Esophagus squamous epithelium (tissue), 5 donors: ENCODE measurements around the gene ANKRD13D. TPM values are rescaled to one million over a fixed set of nuclear protein-coding genes. Genes with fewer than 3 reads are reported as not detected.

Experiments
- DNase-seq: peaks from one replicate; lab custom pipeline; 2025; lab: John Stamatoyannopoulos, UW
- H3K27ac ChIP-seq, 4 donors: fragments of 200-600 bp; sonication (generic); one replicate each; pipeline ENCODE4 v1.5.1; 2016 to 2019; ENCODE audit warnings: mild to moderate bottlenecking in 1 of 4
- H3K27me3 ChIP-seq, 4 donors: fragments of 200-600 bp; sonication (generic); 1 replicate in 3 of 4; 2 replicates in 1 of 4; pipeline versions ENCODE4 v1.5.1 to v1.6.0; 2017 to 2021; ENCODE audit warnings: antibody characterized with exemption in 1 of 4
- H3K36me3 ChIP-seq, 3 donors: fragments of 200-600 bp; sonication (generic); one replicate each; pipeline ENCODE4 v1.5.1; 2016 to 2019
- H3K4me1 ChIP-seq, 3 donors: fragments of 200-600 bp; sonication (generic); one replicate each; pipeline ENCODE4 v1.5.1; 2017 to 2019
- H3K4me3 ChIP-seq, 4 donors: fragments of 200-600 bp; sonication (generic); 1 replicate in 3 of 4; 2 replicates in 1 of 4; pipeline ENCODE4 v1.5.1; 2016 to 2019; ENCODE audit warnings: mild to moderate bottlenecking in 2 of 4, moderate library complexity in 1 of 4
- H3K9me3 ChIP-seq, 3 donors: fragments of 200-600 bp; sonication (generic); one replicate each; pipeline ENCODE4 v1.5.1; 2016 to 2019
- POLR2A ChIP-seq, 4 donors: fragments of 450-650 bp; IDR thresholded peaks; one replicate each; pipeline ENCODE4 v1.6.1; 2017; ENCODE audit warnings: antibody characterized with exemption in 4 of 4, mild to moderate bottlenecking in 4 of 4, moderate library complexity in 3 of 4
- WGBS, 2 donors: methylation state at CpG; one replicate each; pipeline ENCODE4 v1.1.5; 2018; 5-methylcytosine and 5-hydroxymethylcytosine counted together
- intact Hi-C: fragments of 100-400 bp; cut with DNase I; formaldehyde crosslinking; loops from one replicate; pipeline ENCODE4 v1.15.0; 2022
- total RNA-seq, 4 donors: library from RNA; depleted of rRNA; stranded (reverse); fragments of >200 nt; gene quantifications; one replicate each; pipeline ENCODE4 v1.1.0, GENCODE V29; 2016
- TF ChIP-seq, protein P1 (sequence below), 6 experiments: fragments of 450-650 bp in 4 of 6; fragments of 200-600 bp in 2 of 6; sonication (generic) in 2 of 6; IDR thresholded peaks; one replicate each; pipeline ENCODE4 v1.5.1; 2016 to 2019; ENCODE audit warnings: antibody characterized with exemption in 6 of 6, mild to moderate bottlenecking in 4 of 6, moderate library complexity in 4 of 6
- donor health status: DM: yes; HTN: yes; CAD: no.

The ANKRD13D gene
- total RNA-seq, 4 donors from 2014 or later = 27.4 to 50.6 (median 41.6) TPM

DNA sequence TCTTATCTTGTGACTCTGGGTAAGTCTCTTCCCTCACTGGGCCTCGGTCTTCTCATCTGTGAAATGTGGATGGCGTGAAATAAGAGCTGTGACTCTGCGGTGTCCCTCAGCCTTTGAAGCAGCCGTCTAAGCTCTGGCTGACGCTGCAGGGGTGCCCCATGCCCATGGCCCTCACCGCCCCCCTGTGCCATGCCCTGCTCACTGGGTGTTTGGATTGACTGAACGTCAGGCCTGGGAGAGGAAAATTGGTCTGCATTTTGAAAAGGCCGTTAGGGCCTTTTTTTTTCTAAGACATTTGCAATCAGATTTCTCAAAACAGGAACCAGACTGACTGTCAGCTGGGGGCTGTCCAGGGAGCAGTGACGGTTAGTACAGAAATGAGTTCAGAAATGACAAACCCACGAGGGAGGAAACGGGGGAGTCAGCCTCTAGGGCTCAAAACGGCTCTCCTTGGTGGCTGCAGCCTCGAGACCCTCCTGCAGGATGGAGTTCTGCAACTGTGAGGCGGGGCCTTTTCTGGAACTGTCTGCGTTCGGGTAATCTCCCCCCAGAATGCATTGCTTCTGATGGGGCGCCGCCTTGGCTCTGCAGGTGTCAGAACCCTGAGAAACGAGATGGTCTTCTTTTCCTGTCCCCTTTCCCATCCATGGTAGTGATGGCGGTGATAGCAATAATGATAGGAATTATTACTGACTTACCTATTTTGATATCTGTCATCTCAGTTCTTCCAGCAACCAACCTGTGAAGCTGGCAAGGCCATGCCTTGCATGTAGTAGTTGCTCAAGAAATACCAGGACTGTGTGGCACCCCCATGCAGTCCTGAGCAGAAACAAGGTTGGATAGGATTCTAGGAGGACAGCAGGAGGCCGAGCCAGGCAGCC, 20.8 kb upstream of the ANKRD13D start:
- Histone ChIP-seq H3K4me3 (peak overlapping the region; percentile 94 to 99 (median 96)), H3K4me1 (peaks cover 83 to 93% (median 87%) of the 10 kb centered on the region in 3 donors), H3K27me3 (no peaks in the 10 kb centered on the region), H3K27ac (peak overlapping the region; percentile 93 to 98 (median 96)), H3K36me3 (peaks cover 8 to 38% (median 15%) of the 10 kb centered on the region in 3 donors), H3K9me3 (no peaks in the 10 kb centered on the region)
- TF ChIP-seq, protein P1, sequence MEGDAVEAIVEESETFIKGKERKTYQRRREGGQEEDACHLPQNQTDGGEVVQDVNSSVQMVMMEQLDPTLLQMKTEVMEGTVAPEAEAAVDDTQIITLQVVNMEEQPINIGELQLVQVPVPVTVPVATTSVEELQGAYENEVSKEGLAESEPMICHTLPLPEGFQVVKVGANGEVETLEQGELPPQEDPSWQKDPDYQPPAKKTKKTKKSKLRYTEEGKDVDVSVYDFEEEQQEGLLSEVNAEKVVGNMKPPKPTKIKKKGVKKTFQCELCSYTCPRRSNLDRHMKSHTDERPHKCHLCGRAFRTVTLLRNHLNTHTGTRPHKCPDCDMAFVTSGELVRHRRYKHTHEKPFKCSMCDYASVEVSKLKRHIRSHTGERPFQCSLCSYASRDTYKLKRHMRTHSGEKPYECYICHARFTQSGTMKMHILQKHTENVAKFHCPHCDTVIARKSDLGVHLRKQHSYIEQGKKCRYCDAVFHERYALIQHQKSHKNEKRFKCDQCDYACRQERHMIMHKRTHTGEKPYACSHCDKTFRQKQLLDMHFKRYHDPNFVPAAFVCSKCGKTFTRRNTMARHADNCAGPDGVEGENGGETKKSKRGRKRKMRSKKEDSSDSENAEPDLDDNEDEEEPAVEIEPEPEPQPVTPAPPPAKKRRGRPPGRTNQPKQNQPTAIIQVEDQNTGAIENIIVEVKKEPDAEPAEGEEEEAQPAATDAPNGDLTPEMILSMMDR (IDR thresholded peaks at IDR 0.05) = no peak
- no peak for TF ChIP-seq POLR2A (IDR thresholded peaks at IDR 0.05)
- DNase-seq = no peak
- intact Hi-C loops = loop anchor here (5.0 kb wide), 1 partner anchor 49 kb away; no protein-coding TSS in a partner anchor
- WGBS, 2 donors = 37 to 49% methylated on average over 9 to 16 of the region's 21 CpGs

DNA sequence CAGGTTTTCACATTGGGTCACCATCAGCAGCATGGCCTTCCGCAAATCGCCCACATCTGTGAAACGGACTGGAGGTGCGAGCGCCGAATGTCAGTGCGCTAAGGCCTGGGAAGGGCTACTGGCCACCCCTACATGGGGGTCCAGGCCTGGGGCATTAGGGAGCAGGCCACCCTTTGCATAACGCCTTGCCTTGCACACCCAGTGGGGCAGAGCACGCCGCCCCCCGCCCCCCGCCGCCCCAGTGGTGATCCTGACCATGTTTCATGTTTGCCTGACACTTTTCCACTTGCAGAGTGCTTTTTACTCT, 20.2 kb upstream of the ANKRD13D start:
- intact Hi-C loops = loop anchor here (5.0 kb wide), 1 partner anchor 48 kb away; no protein-coding TSS in a partner anchor

DNA sequence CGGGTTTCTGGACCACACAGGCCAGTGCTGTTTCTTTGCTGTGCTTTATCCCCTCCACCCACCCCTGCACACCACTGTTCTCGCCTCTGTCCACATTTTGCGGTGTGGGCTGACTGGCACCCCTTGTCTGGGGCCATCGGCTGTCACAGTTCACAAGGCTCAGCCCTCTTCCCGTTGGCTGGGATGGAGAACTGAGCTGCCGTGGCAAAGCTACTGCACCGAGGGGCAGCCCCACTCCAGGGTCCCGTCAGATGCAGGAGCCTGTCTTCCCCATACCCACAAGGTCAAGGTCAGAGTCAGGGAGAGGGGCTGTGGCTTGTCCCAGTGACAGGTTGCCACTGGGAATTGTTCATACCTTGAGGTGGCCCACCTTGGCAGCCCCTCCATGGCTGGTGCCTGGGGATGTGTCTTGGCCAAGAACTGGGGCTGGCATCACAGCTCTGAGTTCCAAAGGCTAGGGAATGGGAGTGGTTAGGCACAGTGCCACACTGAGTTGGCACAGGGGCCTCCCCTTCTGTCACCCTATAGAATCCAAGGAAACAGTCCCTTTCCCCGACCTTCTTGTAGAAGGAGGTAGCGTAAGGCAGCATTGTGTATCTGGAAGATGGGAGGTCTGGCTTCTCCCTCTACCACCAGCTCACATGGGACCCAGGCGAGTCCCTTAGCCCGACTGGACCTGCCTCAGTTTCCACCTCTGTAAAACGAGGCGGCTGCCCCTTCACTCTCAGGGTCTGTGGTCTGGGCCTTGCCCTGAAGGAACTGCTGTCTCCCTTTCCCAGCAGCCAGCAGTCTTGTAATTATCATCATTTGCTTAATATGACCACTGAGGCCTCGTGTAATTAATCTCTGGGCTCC, 19.5 kb upstream of the ANKRD13D start:
- Histone ChIP-seq H3K4me1 (peaks cover 83 to 93% (median 87%) of the 10 kb centered on the region in 3 donors), H3K27me3 (no peaks in the 10 kb centered on the region), H3K4me3 (peak overlapping the region; percentile 3 to 99 (median 95)), H3K9me3 (no peaks in the 10 kb centered on the region), H3K36me3 (peaks cover 8 to 45% (median 15%) of the 10 kb centered on the region in 3 donors), H3K27ac (peak overlapping the region; percentile 81 to 98 (median 95))
- WGBS, 2 donors = 15 to 18% methylated on average over 8 to 12 of the region's 15 CpGs
- DNase-seq = no peak
- TF ChIP-seq, protein P1 (IDR thresholded peaks at IDR 0.05) = no peak
- peak in 1 of 4 donors; percentile 10 for TF ChIP-seq POLR2A (IDR thresholded peaks at IDR 0.05)
- intact Hi-C loops = loop anchor here (5.0 kb wide), 1 partner anchor 48 kb away; no protein-coding TSS in a partner anchor

More for the DNA sequence above, 20.2 kb upstream of the ANKRD13D start:
- Histone ChIP-seq H3K4me3 (peak overlapping the region in 3 of 4 donors; percentile 94 to 99 (median 96)), H3K36me3 (peaks cover 8 to 38% (median 15%) of the 10 kb centered on the region in 3 donors), H3K27ac (peak overlapping the region; percentile 81 to 98 (median 95)), H3K4me1 (peaks cover 83 to 93% (median 87%) of the 10 kb centered on the region in 3 donors), H3K9me3 (no peaks in the 10 kb centered on the region), H3K27me3 (no peaks in the 10 kb centered on the region)
- WGBS, 2 donors = 50 to 93% methylated on average over 2 to 3 of the region's 13 CpGs
- no peak for DNase-seq
- no peak for TF ChIP-seq POLR2A (IDR thresholded peaks at IDR 0.05)
- TF ChIP-seq, protein P1 (IDR thresholded peaks at IDR 0.05) = no peak

DNA sequence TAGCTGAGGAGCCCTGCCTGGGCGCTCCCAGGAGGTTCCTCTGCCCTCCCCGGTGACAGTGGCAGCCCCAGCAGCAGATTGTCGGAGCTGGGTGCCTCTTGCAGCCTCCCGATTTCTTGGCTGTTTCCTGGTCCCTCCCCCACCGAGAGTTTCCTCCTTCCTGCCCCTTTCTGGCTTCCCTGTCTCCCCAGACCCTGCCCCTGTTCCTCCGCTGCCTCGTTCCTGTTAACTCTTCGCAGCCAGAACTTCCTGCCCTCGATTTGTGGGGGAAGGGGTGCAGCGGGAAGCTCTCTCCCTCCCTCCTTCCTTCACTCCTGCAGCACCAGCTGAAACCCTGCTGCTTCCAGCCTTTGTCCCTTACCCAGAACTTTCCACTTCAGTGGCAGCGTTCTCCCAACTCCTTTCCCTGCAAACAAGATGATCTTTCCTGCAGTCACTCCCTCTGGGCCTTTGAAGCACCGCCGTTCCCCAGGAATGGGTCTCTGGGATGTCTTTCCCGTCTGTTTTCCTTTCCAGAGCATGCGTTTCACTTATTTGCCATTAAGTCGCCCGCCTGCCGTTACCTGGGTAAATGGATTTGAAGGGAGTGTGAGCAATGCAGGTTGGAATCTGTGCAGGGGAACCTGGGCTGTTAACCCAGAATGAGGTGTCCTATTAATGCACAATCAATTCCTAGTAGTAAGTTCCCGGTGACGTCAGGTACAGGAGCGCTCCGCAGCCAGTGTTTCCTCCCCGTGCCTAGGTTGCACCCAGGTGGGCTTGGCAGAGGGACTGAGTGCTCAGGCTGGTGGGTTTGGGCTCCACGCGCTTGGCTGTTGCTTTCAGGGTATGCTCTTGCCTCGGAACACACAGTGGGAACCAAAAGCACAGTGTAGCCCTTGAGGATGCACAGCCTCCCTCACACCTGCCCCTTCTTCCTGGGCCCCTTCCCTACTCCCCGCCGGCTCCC, 18.6 kb upstream of the ANKRD13D start:
- Histone ChIP-seq H3K4me1 (peaks cover 87 to 93% (median 87%) of the 10 kb centered on the region in 3 donors), H3K4me3 (peak overlapping the region; percentile 3 to 99 (median 95)), H3K9me3 (no peaks in the 10 kb centered on the region), H3K36me3 (peaks cover 8 to 54% (median 15%) of the 10 kb centered on the region in 3 donors), H3K27me3 (no peaks in the 10 kb centered on the region), H3K27ac (peak overlapping the region; percentile 81 to 98 (median 95))
- DNase-seq = no peak
- intact Hi-C loops = no loop called here
- TF ChIP-seq POLR2A (IDR thresholded peaks at IDR 0.05) = no peak
- TF ChIP-seq, protein P1 (IDR thresholded peaks at IDR 0.05) = no peak
- WGBS, 2 donors = 21 to 22% methylated on average over 24 to 28 of the region's 28 CpGs
